Duodenal mucosa (tissue), 2 donors: ENCODE results near the gene ZNF169.
A peak's percentile ranks its signal among the peaks of the same experiment; 100 is the strongest.
"Not testable (repeated sequence)": the region's sequence is repeated elsewhere in the genome, so short reads cannot be mapped to it uniquely, and the experiment has no call there.

Experiments
- H3K27ac ChIP-seq: one replicate; pipeline ENCODE4 v1.7.0; 2013; ENCODE audit warnings: low read depth, low read length
- H3K27me3 ChIP-seq, 2 donors: one replicate each; pipeline ENCODE4 v1.7.0; 2013; ENCODE audit warnings: low read length in 2 of 2, control low read depth in 1 of 2; ENCODE audit not compliant: insufficient read depth in 2 of 2, control insufficient read depth in 1 of 2
- H3K36me3 ChIP-seq, 2 donors: one replicate each; pipeline ENCODE4 v1.7.0; 2013; ENCODE audit warnings: low read length in 2 of 2, control low read depth in 1 of 2; ENCODE audit not compliant: insufficient read depth in 2 of 2, control insufficient read depth in 1 of 2
- H3K4me1 ChIP-seq, 2 donors: one replicate each; pipeline ENCODE4 v1.7.0; 2013; ENCODE audit warnings: low read length in 2 of 2, control low read depth in 1 of 2; ENCODE audit not compliant: insufficient read depth in 2 of 2, control insufficient read depth in 1 of 2
- H3K4me3 ChIP-seq, 2 donors: one replicate each; pipeline ENCODE4 v1.7.0; 2013; ENCODE audit warnings: low read length in 2 of 2, low read depth in 1 of 2
- H3K9ac ChIP-seq, 2 donors: one replicate each; pipeline ENCODE4 v1.7.0; 2013; ENCODE audit warnings: low read length in 2 of 2, low read depth in 1 of 2
- H3K9me3 ChIP-seq, 2 donors: one replicate each; pipeline ENCODE4 v1.7.0; 2013; ENCODE audit warnings: low read length in 2 of 2, control low read depth in 1 of 2; ENCODE audit not compliant: control insufficient read depth in 1 of 2

The ZNF169 gene

DNA sequence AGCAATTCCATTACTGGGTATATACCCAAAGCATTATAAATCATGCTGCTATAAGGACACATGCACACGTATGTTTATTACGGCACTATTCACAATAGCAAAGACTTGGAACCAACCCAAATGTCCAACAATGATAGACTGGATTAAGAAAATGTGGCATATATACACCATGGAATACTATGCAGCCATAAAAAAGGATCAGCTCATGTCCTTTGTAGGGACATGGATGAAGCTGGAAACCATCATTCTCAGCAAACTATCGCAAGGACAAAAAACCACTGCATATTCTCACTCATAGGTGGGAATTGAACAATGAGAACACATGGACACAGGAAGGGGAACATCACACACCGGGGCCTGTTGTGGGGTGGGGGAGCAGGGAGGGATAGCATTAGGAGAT, 18.0 kb upstream of the ZNF169 start:
- H3K36me3 ChIP-seq, H3K27me3 ChIP-seq, H3K9ac ChIP-seq, H3K4me3 ChIP-seq, H3K27ac ChIP-seq, H3K4me1 ChIP-seq, H3K9me3 ChIP-seq: not testable (repeated sequence)

GRCh38 chr9:94245651-94246050, 13.4 kb upstream of the ZNF169 start:
- no peaks in the 10 kb centered on the region for H3K9me3 ChIP-seq
- H3K9ac ChIP-seq = no peak overlapping the region
- H3K27me3 ChIP-seq = no peaks in the 10 kb centered on the region
- no peak overlapping the region for H3K4me3 ChIP-seq
- H3K4me1 ChIP-seq = no peaks in the 10 kb centered on the region
- H3K27ac ChIP-seq = no peak overlapping the region
- no peaks in the 10 kb centered on the region for H3K36me3 ChIP-seq

GRCh38 chr9:94250456-94250855, 8.6 kb upstream of the ZNF169 start:
- no peaks in the 10 kb centered on the region for H3K9me3 ChIP-seq
- no peaks in the 10 kb centered on the region for H3K36me3 ChIP-seq
- no peak overlapping the region for H3K4me3 ChIP-seq
- H3K27ac ChIP-seq = no peak overlapping the region
- no peaks in the 10 kb centered on the region for H3K27me3 ChIP-seq
- H3K9ac ChIP-seq = no peak overlapping the region
- no peaks in the 10 kb centered on the region for H3K4me1 ChIP-seq

- H3K4me1 ChIP-seq = peaks cover 0 to 3% of the 10 kb centered on the region in 2 donors
- no peaks in the 10 kb centered on the region for H3K9me3 ChIP-seq
- peaks cover 0 to 3% of the 10 kb centered on the region in 2 donors for H3K27me3 ChIP-seq
- H3K9ac ChIP-seq = no peak overlapping the region
- H3K4me3 ChIP-seq = no peak overlapping the region
- H3K27ac ChIP-seq = no peak overlapping the region
- H3K36me3 ChIP-seq = no peaks in the 10 kb centered on the region
Measured at GRCh38 chr9:94256007-94256406, 3.1 kb upstream of the ZNF169 start.

DNA sequence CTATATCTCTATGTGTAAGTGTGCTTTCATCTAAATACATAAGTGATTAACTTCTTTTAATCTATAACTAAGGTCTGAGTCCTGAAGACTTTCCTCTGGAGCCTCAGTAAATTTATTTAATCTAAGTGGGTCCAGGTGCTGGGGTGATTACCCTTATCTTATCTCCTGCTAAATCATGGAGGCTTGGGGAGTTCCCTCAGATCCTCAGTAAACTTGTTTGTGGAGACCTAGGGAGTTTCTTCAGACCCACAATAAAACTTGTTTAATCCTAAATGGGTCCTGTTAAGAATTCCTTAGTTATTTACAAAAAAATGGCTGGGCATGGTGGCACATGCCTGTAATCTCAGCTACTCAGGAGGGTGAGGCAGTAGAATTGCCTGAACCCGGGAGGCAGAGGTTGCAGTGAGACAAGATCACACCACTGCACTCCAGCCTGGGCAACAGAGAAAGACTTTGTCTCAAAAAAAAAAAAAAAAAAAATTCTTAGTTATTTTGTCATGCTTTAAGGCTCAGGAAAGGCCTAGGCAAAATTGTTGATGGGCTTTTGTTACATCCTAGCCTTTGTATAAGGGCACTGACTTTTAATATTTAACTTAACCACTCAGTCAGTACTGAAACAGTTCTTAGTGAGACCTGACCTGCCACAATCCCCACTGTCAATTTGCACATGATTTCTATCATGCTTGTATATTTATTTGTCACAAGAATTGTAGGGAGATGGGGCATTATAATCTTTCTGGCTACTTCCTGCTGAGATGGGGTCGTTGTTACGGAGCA, 6.7 kb downstream of the ZNF169 start:
- H3K4me3 ChIP-seq, H3K4me1 ChIP-seq, H3K9ac ChIP-seq, H3K27ac ChIP-seq, H3K9me3 ChIP-seq, H3K36me3 ChIP-seq, H3K27me3 ChIP-seq: not testable (repeated sequence)

DNA sequence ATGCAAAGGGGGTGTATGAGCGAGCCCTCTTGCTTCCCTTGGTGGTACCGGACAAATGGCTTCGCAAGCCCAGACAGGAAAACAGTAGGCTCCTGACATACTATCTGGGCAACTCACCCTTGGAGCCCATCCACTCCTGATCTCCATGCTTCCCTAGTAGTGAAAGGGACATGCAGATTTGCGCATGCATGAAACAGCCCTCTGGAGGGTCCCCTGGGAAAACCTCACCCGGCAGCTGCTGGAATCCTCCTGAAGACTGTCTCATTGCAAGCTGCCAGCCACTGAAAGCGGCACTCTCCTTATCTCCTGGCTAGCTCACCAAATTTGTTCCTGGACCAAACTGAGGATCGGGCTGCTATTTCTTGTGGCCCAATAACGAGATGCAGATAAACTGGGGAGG, 10.2 kb downstream of the ZNF169 start:
- peaks cover 0 to 3% of the 10 kb centered on the region in 2 donors for H3K4me1 ChIP-seq
- no peak overlapping the region for H3K9ac ChIP-seq
- no peaks in the 10 kb centered on the region for H3K36me3 ChIP-seq
- no peaks in the 10 kb centered on the region for H3K27me3 ChIP-seq
- peaks cover 0 to 8% of the 10 kb centered on the region in 2 donors for H3K9me3 ChIP-seq
- H3K4me3 ChIP-seq = no peak overlapping the region
- no peak overlapping the region for H3K27ac ChIP-seq

GRCh38 chr9:94270009-94270408, 10.9 kb downstream of the ZNF169 start:
- Histone ChIP-seq H3K9me3 (peaks cover 0 to 8% of the 10 kb centered on the region in 2 donors), H3K4me1 (peaks cover 0 to 3% of the 10 kb centered on the region in 2 donors), H3K9ac (no peak overlapping the region), H3K27ac (no peak overlapping the region), H3K4me3 (no peak overlapping the region), H3K36me3 (no peaks in the 10 kb centered on the region), H3K27me3 (no peaks in the 10 kb centered on the region)

DNA sequence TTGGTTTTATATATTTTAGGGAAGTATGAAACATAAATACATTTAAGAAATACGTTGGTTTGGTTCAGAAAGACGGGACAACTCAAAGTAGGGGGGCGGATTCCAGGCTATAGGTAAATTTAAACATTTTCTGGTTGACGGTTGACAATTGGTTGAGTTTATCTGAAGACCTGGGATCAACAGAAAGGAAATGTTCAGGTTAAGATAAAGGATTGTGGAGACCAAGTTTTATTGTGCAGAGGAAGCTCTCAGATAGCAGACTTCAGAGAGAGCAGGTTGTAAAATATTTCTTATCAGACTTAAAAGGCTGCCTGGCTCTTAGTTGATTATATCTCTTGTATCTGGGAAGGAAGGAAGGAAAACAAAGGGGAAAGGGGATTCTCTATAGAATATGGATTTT, 17.9 kb downstream of the ZNF169 start:
- H3K4me3 ChIP-seq, H3K27ac ChIP-seq, H3K9ac ChIP-seq, H3K27me3 ChIP-seq, H3K9me3 ChIP-seq: not testable (repeated sequence)
- Histone ChIP-seq H3K36me3 (peaks cover 4 to 13% of the 10 kb centered on the region in 2 donors), H3K4me1 (peaks cover 10 to 11% of the 10 kb centered on the region in 2 donors)

DNA sequence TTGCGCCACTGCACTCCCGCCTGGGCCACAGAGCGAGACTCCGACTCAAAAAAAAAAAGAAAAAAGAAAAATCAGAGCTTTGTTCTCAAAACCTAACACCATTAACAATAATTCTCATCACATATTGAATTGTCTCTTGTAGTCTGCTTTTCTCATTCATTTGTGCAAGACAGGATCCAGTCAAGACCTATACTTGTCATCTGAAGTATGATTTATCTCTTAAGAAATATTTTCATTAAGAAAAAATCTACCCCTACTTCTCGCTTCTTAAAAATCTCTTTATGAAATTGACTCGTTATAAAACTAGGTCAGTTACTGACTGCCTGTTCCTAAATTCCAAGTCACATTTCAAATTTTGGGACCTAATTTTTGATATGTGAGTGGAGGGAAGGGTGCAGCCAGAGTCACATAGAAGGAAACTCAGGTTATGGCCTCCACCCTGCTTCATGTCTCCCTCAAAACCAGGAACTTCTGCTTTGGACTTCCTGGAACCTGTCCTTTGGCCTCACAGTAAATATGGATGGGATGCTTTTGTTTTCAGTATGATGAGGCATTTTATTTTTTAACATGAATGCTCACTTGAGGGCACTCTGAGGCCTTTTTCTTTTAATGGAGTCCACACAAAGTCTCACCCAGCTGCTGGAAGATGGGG, 18.9 kb downstream of the ZNF169 start:
- Histone ChIP-seq H3K36me3 (peaks cover 4 to 13% of the 10 kb centered on the region in 2 donors), H3K27me3 (no peaks in the 10 kb centered on the region), H3K9me3 (peaks cover 0 to 5% of the 10 kb centered on the region in 2 donors), H3K4me1 (peaks cover 10 to 11% of the 10 kb centered on the region in 2 donors), H3K4me3 (peak overlapping the region in 1 of 2 donors; percentile 7), H3K9ac (no peak overlapping the region), H3K27ac (no peak overlapping the region)

- Histone ChIP-seq H3K9me3 (peaks cover 0 to 5% of the 10 kb centered on the region in 2 donors), H3K27ac (no peak overlapping the region), H3K9ac (no peak overlapping the region), H3K4me1 (peaks cover 10 to 11% of the 10 kb centered on the region in 2 donors), H3K36me3 (peaks cover 4 to 13% of the 10 kb centered on the region in 2 donors), H3K27me3 (no peaks in the 10 kb centered on the region), H3K4me3 (no peak overlapping the region)
Measured at GRCh38 chr9:94280409-94280989, 21.4 kb downstream of the ZNF169 start.
